ENCODE data around the gene RBSN.

The RBSN gene

GRCh38 chr3:15099364-15100098 lies 583 bp upstream of the RBSN start:
- no peak for DNase-seq

- DNase-seq = peak; percentile 17
Observed at GRCh38 chr3:15097891-15098290, 1.1 kb downstream of the RBSN start.

- DNase-seq = no peak
Observed at GRCh38 chr3:15096046-15096445, 2.9 kb downstream of the RBSN start.

DNA sequence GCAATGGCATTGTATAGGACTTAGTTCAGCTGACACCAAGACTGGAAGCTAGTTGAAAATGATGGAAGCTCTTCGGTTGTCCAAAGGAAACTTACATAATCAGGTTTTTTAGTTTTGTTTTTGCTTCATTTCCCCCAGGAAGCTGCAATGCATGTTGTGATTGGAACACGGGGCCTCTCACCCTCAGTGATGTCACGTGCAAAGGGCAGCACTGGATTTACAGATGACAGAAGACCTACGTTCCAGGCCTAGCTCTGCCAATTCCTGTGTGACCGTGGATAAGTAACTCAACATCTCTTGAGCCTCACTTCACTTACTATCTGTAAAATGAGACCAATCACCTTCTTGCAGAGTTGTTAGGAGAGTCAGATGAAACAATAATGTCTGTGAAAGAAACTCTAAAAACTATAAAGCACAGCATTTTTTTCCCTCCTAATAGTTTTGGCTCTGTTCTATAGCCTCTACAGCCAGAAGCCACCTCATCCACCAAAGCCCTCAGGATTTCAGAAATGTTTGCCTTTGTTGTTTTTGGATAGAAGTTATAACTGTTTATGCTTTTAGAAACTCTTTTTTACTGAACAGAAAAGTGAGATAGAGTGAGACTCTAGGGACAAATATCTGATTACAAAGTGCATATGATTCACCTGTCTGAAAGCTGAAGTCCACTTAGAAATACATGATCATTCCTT lies 4.6 kb downstream of the RBSN start:
- DNase-seq = no peak

- DNase-seq = no peak
Observed at GRCh38 chr3:15092686-15093085, 6.3 kb downstream of the RBSN start.

DNA sequence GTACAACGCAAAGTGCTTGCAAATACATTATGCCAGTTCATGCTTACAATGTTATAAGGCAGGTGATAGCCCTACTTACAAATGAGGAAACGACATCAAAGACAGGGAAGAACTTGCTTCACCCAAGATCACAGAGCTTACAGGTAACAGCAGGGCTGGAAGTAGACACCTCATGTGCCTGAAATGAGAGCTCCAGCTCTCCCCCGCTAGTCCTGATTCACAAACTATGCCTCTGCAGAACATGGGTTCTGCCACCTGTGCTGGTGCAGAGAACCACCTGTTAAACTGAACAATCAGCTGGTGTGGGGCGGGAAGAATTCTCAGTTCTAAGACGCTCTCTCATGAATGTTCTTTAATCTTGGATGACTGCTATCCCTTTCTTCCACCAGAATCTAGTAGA lies 7.4 kb downstream of the RBSN start:
- DNase-seq = no peak

DNA sequence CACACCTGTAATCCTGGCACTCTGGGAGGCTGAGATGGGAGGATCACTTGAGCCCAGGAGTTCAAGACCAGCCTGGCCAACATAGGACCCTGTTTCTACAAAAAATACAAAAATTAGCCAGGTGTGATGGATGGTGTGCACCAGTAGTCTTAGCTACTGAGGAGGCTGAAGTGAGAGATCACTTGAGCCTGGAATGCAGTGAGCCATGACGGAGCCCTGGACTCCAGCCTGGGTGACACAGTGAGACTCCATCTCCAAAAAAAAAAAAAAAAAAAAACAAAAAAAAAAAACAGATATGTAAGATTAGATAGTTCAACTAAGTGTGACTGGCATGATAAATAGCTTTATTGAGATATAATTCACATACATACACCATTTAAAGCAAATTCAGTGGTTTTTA lies 9.7 kb downstream of the RBSN start:
- no peak for DNase-seq

DNA sequence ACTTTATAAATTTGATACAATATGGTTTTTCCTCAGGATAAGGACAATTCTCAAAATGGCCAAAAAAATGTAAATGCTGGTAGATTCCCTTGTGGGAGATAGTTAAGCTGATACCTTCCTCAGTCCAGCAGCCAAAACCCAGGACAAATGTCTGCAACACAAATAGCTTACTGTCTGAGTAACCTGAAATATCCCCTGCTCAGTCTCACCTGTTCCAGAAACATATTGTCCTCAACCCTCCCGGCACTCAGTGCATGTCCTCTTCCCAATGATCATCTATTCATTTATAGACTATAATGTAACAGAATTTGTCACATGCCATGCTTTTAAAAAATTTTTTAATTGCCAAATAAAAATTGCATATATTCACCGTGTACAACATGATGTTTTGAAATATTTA lies 12.2 kb downstream of the RBSN start:
- no peak for DNase-seq

- no peak for DNase-seq
Observed at GRCh38 chr3:15086263-15086662, 12.7 kb downstream of the RBSN start.

DNA sequence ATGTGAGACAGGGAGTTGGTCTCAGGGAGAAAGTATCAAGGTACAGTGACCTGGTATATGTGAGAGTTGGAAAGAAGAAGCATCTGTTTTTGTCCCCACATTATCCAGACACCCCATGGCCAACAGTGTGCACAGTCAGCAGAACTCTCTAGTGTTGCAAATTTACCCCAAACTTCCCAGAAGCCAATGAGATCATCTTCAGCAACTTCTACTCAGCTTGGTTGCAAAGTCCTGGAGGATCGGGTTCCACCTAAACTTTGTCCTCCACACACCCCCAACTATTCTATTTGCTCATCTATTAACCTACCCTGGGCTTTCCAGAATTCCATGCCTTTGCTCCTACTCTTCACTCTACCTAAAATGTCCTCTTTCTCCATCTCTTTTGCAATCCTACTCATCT lies 15.7 kb downstream of the RBSN start:
- DNase-seq = no peak

DNA sequence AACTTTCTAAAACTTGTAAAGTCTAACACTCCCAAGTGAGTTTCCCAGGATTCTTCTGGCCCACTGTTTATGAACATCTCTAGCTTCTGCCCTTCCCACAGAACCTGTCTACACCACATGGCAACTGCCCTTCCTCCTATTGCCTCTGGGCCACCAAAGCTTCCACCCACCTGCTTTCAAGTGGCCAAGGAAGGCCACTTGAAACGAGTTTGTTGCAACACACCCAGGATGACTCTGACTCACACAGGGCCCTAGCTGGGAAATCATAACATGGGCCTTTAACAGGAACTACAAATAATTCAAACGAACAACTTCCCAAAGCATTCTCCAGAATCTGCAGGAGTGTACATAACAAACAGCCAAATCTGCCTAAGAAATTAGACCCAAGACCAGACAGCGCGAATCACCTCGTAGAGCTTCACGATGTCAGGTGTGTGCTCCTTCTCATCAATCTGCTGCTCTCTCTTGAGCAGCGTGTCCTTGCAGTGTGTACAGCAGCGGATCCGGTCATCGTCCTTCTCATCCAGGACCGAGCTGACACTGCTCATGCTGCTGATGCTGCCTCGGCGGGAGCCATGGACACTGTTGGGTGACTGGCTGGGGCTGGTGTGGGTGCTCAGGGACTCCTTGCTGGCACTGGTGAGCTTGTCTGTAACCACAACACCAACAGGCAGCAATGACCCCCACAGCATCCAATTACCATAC lies 16.8 kb downstream of the RBSN start:
- DNase-seq = no peak

DNA sequence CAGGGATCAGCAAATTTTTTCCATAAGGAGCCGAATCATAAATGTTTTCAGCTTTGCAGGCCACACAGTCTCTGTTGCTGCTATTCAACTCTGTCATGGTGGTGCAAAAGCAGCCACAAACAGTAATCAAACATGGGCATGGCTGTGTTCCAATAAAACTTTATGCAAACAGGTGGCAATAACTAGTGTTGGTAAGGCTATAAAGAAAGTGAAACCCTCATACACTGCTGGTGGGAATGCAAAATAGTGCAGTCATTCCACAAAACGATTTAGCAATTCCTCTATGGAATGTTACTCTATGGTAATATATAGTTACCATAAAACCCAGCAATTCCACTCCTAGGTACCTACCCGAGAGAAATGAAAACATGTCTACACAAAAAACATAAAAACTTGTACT lies 19.9 kb downstream of the RBSN start:
- DNase-seq = no peak

DNA sequence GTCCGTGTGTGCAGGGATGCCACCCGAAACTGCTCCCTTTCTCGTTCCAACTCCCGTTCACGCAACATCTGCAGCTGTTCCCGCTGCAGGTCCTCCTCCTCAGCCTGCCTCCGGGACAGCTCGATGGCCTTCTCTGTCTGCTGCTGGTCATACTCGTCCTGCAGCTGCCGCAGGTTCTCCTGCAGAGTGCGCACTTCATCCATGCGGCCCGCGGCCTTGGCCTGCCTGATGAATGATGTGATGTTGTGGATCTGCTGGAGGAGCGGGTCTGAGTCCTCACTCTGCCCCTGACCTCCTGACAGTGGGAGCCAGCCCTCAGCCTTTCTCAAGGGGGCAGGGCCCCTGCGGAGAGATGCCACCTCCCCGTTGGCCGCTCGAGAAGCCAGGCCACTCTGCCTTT lies 24.4 kb downstream of the RBSN start:
- DNase-seq = no peak

- no peak for DNase-seq
Observed at GRCh38 chr3:15071699-15072098, 27.2 kb downstream of the RBSN start.

- no peak for DNase-seq
Observed at GRCh38 chr3:15069441-15069840, 29.5 kb downstream of the RBSN start.

DNA sequence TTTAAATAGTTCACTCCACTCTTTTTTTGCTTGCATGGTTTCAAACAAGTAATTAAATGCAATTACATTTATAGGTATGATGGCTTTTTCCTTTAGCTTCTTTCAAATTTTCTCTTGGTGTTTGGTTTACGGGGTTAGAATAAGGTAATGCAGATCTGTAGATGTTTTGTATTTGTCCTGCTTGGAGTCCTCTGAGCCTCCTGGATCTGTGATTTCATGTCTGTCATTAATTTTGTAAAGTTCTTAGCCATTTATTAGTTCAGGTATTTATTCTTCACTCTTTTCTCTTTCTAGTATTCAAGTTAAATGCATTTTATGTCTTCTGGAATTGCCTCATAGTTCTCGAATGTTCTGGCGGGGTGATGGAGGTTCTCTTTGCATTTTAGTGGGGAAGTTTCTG lies 32.5 kb downstream of the RBSN start:
- DNase-seq = no peak

DNA sequence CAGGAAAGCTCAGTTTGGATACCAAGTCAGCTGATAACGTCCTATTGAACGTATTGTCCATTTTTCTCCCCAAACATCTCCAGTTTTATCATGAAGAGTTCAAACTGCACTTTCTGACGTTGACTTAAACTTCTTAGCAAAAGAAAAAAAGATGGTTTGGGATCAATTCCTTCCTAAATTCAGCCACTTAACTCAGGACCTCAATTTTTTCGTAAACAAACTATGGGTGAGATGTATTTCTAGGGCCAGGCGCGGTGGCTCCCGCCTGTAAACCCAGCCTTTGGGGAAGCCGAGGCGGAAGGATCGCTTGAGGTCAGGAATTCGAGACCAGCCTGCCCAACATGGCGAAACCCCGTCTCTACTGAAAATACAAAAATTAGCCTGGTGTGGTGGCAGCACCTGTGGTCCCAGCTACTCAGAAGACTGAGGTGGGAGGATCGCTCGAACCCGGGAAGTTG lies 33.4 kb downstream of the RBSN start:
- no peak for DNase-seq

GRCh38 chr3:15064835-15065549 lies 34.0 kb downstream of the RBSN start, which contains the start of gene MRPS25:
Gene MRPS25 (minus strand): TSS chr3:15065315. CDS start chr3:15065194, 121 bp downstream.
- DNase-seq = peak; percentile 92

GRCh38 chr3:15064299-15064834 lies 34.6 kb downstream of the RBSN start:
- peak; percentile 28 for DNase-seq

DNA sequence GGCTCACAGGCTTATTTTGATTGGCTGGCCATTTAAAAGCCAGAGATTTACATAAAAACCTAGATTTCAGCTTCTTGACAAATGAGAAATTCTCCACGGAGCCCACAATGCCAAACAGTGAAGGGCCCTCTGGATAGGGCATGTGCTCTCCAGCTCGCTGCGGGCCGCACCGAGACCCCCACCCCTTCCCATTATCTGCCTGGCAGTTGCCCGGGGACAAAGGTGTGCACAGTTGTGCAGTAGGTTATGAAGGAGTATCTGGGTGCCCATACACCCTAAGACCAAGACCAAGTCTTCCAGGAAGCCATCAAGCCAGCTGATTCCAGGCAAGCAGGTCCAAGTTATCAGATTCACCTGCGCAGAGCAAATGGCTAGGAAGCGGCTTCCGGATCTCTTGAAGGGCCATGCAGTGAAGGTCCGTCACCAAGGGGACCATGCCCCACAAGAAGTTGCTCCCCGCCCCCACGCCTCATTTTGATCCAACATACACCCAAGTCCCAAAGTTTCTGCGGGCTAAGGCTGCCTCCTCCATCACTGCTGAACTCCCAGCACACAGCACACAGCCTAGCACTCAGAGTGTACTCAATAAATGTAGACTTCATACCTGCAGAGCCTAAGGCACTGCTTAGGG lies 35.2 kb downstream of the RBSN start:
- no peak for DNase-seq

GRCh38 chr3:15063238-15063637 lies 35.7 kb downstream of the RBSN start:
- DNase-seq = no peak

DNA sequence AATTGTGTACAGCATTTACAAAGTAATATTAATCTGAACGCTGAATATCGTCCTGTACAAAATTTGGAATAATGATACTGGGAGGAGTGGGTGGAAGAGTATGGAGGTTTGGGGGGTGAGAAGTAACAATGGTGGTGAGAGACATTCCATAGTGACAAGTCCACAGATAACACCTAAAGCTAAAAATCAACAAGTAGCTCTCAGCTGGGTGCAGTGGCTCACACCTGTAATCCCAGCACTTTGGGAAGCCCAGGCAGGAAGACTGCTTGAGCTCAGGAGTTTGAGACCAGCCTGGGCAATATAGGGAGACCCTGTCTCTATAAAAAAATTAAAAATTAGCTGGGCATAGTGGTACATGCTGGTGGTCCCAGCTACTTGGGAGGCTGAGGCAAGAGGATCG lies 38.9 kb downstream of the RBSN start:
- no peak for DNase-seq
